Endothelial cell (in vitro differentiated cells): ENCODE measurements around the gene FAM171A2. TPM values are rescaled to one million over a fixed set of nuclear protein-coding genes. Genes with fewer than 3 reads are reported as not detected.

Experiments
- DNase-seq: peaks from one replicate; pipeline ENCODE4 v3.0.0; 2021; ENCODE audit warnings: low spot score
- H3K27ac Mint-ChIP-seq: one replicate; pipeline ENCODE4 v1.8.0; 2021; ENCODE audit warnings: mixed read lengths, inconsistent platforms; ENCODE audit not compliant: unreplicated experiment
- H3K27me3 Mint-ChIP-seq: one replicate; pipeline ENCODE4 v1.8.0; 2021; ENCODE audit warnings: mild to moderate bottlenecking, moderate library complexity, mixed read lengths, inconsistent platforms; ENCODE audit not compliant: unreplicated experiment
- H3K36me3 Mint-ChIP-seq: one replicate; pipeline ENCODE4 v1.8.0; 2021; ENCODE audit warnings: mild to moderate bottlenecking, low read depth, mixed read lengths, inconsistent platforms; ENCODE audit not compliant: unreplicated experiment
- H3K4me1 Mint-ChIP-seq: one replicate; pipeline ENCODE4 v1.8.0; 2021; ENCODE audit warnings: mild to moderate bottlenecking, mixed read lengths, inconsistent platforms; ENCODE audit not compliant: unreplicated experiment
- H3K4me3 Mint-ChIP-seq: one replicate; pipeline ENCODE4 v1.8.0; 2021; ENCODE audit warnings: mild to moderate bottlenecking, mixed read lengths, inconsistent platforms; ENCODE audit not compliant: unreplicated experiment
- H3K9me3 Mint-ChIP-seq: one replicate; pipeline ENCODE4 v1.8.0; 2021; ENCODE audit warnings: mixed read lengths, inconsistent platforms; ENCODE audit not compliant: unreplicated experiment
- CTCF ChIP-seq: fragments of 200-600 bp; sonication (generic); IDR thresholded peaks from one replicate; pipeline ENCODE4 v1.5.0; 2021; ENCODE audit warnings: antibody characterized with exemption; ENCODE audit not compliant: unreplicated experiment
- total RNA-seq: library from RNA; stranded (reverse); fragmentation: NEBNext Ultra II Directional; extraction: Animal tissue kit (Norgen Biotek cat#: 25700); gene quantifications from one replicate; pipeline ENCODE4 v1.2.1, GENCODE V29; 2021; ENCODE audit not compliant: unreplicated experiment

Gene FAM171A2
- total RNA-seq, 1 donor from 2014 or later: 53.7 TPM

- H3K9me3 Mint-ChIP-seq: no peaks in the 10 kb centered on the region
- peak overlapping the region; percentile 68 for H3K4me3 Mint-ChIP-seq
- H3K4me1 Mint-ChIP-seq: peaks cover 15% of the 10 kb centered on the region
- TF ChIP-seq CTCF: no peak
- peaks cover 15% of the 10 kb centered on the region for H3K27me3 Mint-ChIP-seq
- H3K36me3 Mint-ChIP-seq: peaks cover 15% of the 10 kb centered on the region
- no peak for DNase-seq
- H3K27ac Mint-ChIP-seq: no peak overlapping the region
Measured at GRCh38 chr17:44360144-44360533, 3.5 kb downstream of the FAM171A2 start.

DNA sequence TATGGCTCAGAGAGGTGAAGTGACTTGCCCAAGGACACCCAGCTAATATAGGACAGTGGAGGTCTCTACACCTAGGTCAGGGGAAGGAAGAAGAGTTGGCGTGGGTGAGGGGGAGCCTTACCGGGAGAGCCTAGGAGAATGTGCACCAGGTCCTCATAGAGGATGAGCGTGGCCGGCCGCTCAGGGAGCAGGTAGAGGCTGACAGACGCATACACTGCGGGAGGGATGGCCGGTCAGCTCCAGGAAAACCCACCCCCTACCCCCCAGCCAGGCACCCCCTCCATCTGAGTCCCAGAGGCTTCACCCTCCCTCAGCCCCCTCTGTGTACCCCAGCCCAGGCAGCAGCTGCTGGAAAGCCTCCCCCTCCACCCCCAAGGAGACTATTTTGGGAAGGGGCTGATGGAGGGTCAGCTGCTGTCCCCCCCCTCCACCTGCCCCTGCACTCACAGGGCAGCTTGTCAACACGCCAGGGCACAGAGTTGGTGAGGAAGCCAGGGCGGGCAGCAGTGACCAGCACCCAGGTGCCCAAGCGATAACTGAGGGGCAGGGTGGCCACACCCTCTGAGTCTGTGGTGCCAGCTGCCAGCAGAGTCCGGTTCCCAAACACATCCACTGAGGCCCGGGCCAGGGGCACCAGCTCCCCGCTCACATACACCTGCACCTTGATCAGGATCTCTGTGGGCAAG is 4.1 kb downstream of the FAM171A2 start:
- no peak overlapping the region for H3K27ac Mint-ChIP-seq

GRCh38 chr17:44359006-44359405 is 4.6 kb downstream of the FAM171A2 start:
- Mint-ChIP-seq H3K36me3 (peaks cover 15% of the 10 kb centered on the region), H3K9me3 (no peaks in the 10 kb centered on the region), H3K4me3 (peak overlapping the region; percentile 11), H3K27me3 (peaks cover 15% of the 10 kb centered on the region), H3K4me1 (peaks cover 15% of the 10 kb centered on the region), H3K27ac (no peak overlapping the region)
- DNase-seq: no peak
- TF ChIP-seq CTCF: no peak

More for the DNA sequence above, 4.1 kb downstream of the FAM171A2 start:
- DNase-seq: no peak
- H3K27me3 Mint-ChIP-seq: peaks cover 15% of the 10 kb centered on the region
- H3K4me1 Mint-ChIP-seq: peaks cover 15% of the 10 kb centered on the region
- no peak for TF ChIP-seq CTCF
- peak overlapping the region; percentile 11 for H3K4me3 Mint-ChIP-seq
- no peaks in the 10 kb centered on the region for H3K9me3 Mint-ChIP-seq
- H3K36me3 Mint-ChIP-seq: peaks cover 15% of the 10 kb centered on the region

DNA sequence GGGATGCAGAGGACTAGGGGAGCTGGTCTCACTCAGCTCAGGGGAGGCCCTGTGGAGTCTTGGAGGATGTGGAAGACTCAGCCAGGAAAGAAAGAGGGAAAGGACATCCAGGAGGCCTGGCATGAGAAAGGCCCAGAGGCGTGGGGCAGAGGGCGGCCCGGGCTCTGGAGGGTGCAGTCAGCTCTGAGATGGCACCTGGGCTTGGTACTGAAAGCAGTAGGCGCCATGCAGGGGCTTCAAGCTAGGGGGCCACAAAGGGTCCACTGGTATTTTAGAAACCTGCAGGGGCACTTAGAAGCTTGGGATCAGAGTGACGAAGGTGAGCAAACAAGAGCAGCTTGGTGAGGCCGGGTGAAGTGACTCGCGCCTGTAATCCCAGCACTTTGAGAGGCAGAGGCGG is 5.6 kb downstream of the FAM171A2 start:
- Mint-ChIP-seq H3K9me3 (no peaks in the 10 kb centered on the region), H3K4me1 (peaks cover 17% of the 10 kb centered on the region), H3K4me3 (peak overlapping the region; percentile 25), H3K36me3 (peaks cover 17% of the 10 kb centered on the region), H3K27me3 (peaks cover 17% of the 10 kb centered on the region), H3K27ac (no peak overlapping the region)
- no peak for DNase-seq
- TF ChIP-seq CTCF: no peak

DNA sequence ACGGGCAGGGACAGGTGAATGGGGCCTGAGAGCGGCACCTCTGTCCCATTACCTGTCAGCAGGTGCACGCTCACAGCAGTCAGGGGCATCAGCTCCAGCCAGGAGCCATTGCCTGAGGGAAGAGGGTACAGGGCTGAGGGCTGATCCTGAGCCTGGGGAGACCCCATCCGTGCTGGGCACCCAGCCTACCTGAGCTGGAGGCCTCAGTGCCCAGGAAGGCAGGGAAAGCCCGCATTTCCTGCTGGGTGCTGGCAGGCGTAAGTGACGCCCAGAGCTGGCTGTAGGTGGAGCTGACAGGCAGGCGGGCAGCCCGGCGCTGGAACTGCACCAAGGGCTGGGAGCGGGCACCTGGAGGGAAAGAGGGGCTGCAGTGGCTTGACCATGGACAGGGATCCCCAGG is 7.4 kb downstream of the FAM171A2 start:
- H3K9me3 Mint-ChIP-seq: no peaks in the 10 kb centered on the region
- no peak overlapping the region for H3K27ac Mint-ChIP-seq
- H3K4me1 Mint-ChIP-seq: peaks cover 14% of the 10 kb centered on the region
- TF ChIP-seq CTCF: no peak
- H3K36me3 Mint-ChIP-seq: peaks cover 21% of the 10 kb centered on the region
- no peak overlapping the region for H3K4me3 Mint-ChIP-seq
- DNase-seq: no peak
- peaks cover 24% of the 10 kb centered on the region for H3K27me3 Mint-ChIP-seq
